ENCODE data around the gene CDH1.

DNA sequence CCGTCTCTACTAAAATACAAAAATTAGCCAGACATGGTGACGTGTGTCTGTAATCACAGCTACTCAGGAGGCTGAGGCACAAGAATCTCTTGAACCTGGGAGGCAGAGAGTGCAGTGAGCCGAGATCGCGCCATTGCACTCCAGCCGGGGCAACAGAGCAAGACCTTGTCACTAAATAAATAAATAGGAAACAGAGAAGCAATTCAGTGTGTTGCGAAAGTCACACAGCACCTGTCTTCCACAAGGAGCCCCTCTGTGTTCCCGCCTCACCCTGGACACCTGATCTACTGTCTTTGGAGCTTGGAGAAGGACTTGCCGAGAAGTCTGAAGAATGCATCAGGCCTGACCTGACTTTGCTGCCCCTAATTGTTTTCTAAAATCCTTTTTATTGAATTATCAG lies 3.5 kb upstream of the CDH1 start:
- TF ChIP-seq, protein P1, sequence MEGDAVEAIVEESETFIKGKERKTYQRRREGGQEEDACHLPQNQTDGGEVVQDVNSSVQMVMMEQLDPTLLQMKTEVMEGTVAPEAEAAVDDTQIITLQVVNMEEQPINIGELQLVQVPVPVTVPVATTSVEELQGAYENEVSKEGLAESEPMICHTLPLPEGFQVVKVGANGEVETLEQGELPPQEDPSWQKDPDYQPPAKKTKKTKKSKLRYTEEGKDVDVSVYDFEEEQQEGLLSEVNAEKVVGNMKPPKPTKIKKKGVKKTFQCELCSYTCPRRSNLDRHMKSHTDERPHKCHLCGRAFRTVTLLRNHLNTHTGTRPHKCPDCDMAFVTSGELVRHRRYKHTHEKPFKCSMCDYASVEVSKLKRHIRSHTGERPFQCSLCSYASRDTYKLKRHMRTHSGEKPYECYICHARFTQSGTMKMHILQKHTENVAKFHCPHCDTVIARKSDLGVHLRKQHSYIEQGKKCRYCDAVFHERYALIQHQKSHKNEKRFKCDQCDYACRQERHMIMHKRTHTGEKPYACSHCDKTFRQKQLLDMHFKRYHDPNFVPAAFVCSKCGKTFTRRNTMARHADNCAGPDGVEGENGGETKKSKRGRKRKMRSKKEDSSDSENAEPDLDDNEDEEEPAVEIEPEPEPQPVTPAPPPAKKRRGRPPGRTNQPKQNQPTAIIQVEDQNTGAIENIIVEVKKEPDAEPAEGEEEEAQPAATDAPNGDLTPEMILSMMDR (IDR thresholded peaks at IDR 0.05) = no peak
- TF ChIP-seq POLR2AphosphoS5 (IDR thresholded peaks at IDR 0.05; ENCODE audit: low read depth, low read length) = no peak
- TF ChIP-seq, protein P2, sequence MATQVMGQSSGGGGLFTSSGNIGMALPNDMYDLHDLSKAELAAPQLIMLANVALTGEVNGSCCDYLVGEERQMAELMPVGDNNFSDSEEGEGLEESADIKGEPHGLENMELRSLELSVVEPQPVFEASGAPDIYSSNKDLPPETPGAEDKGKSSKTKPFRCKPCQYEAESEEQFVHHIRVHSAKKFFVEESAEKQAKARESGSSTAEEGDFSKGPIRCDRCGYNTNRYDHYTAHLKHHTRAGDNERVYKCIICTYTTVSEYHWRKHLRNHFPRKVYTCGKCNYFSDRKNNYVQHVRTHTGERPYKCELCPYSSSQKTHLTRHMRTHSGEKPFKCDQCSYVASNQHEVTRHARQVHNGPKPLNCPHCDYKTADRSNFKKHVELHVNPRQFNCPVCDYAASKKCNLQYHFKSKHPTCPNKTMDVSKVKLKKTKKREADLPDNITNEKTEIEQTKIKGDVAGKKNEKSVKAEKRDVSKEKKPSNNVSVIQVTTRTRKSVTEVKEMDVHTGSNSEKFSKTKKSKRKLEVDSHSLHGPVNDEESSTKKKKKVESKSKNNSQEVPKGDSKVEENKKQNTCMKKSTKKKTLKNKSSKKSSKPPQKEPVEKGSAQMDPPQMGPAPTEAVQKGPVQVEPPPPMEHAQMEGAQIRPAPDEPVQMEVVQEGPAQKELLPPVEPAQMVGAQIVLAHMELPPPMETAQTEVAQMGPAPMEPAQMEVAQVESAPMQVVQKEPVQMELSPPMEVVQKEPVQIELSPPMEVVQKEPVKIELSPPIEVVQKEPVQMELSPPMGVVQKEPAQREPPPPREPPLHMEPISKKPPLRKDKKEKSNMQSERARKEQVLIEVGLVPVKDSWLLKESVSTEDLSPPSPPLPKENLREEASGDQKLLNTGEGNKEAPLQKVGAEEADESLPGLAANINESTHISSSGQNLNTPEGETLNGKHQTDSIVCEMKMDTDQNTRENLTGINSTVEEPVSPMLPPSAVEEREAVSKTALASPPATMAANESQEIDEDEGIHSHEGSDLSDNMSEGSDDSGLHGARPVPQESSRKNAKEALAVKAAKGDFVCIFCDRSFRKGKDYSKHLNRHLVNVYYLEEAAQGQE (IDR thresholded peaks at IDR 0.05; ENCODE audit: insufficient read depth in 1 of 2, low read depth in 2 of 2, low read length in 1 of 2) = no peak
- TF ChIP-seq TCF7L2 (IDR thresholded peaks at IDR 0.05; ENCODE audit: low read depth, low read length) = no peak
- no peak for TF ChIP-seq SIN3A (IDR thresholded peaks at IDR 0.05; ENCODE audit: borderline replicate concordance, insufficient read depth, low read depth, low read length)

All from Panc1 (cell line).